IgD-negative memory B cell (primary cell): Measurements from ENCODE around the gene NPHS1. TPM values are rescaled to one million over a fixed set of nuclear protein-coding genes. Genes with fewer than 3 reads are reported as not detected.
"Not testable (repeated sequence)": the region's sequence is repeated elsewhere in the genome, so short reads cannot be mapped to it uniquely, and the experiment has no call there.

Experiments used
- H3K27ac Mint-ChIP-seq, 3 donors: one replicate each; pipeline ENCODE4 v1.8.0; 2020 to 2022; ENCODE audit warnings: mild to moderate bottlenecking in 3 of 3, mixed read lengths in 3 of 3, moderate library complexity in 1 of 3
- H3K27me3 Mint-ChIP-seq: one replicate; pipeline ENCODE4 v1.8.0; 2021; ENCODE audit warnings: mixed read lengths
- H3K36me3 Mint-ChIP-seq: one replicate; pipeline ENCODE4 v1.8.0; 2020; ENCODE audit warnings: mild to moderate bottlenecking, mixed read lengths
- H3K4me1 Mint-ChIP-seq, 3 donors: one replicate each; pipeline ENCODE4 v1.8.0; 2020 to 2022; ENCODE audit warnings: mixed read lengths in 3 of 3, mild to moderate bottlenecking in 1 of 3
- H3K4me3 Mint-ChIP-seq, 4 donors: one replicate each; pipeline ENCODE4 v1.8.0; 2020 to 2022; ENCODE audit warnings: mild to moderate bottlenecking in 4 of 4, mixed read lengths in 4 of 4, moderate library complexity in 3 of 4
- H3K9me3 Mint-ChIP-seq, 3 donors: one replicate each; pipeline ENCODE4 v1.8.0; 2020 to 2021; ENCODE audit warnings: mixed read lengths in 3 of 3, mild to moderate bottlenecking in 1 of 3
- polyA plus RNA-seq: library from polyadenylated mRNA; unstranded; fragments of 300-500 nt; fragmentation: Illumina TruSeq; gene quantifications from one replicate; pipeline ENCODE4 v1.2.3, GENCODE V29; 2021

Gene NPHS1, protein sequence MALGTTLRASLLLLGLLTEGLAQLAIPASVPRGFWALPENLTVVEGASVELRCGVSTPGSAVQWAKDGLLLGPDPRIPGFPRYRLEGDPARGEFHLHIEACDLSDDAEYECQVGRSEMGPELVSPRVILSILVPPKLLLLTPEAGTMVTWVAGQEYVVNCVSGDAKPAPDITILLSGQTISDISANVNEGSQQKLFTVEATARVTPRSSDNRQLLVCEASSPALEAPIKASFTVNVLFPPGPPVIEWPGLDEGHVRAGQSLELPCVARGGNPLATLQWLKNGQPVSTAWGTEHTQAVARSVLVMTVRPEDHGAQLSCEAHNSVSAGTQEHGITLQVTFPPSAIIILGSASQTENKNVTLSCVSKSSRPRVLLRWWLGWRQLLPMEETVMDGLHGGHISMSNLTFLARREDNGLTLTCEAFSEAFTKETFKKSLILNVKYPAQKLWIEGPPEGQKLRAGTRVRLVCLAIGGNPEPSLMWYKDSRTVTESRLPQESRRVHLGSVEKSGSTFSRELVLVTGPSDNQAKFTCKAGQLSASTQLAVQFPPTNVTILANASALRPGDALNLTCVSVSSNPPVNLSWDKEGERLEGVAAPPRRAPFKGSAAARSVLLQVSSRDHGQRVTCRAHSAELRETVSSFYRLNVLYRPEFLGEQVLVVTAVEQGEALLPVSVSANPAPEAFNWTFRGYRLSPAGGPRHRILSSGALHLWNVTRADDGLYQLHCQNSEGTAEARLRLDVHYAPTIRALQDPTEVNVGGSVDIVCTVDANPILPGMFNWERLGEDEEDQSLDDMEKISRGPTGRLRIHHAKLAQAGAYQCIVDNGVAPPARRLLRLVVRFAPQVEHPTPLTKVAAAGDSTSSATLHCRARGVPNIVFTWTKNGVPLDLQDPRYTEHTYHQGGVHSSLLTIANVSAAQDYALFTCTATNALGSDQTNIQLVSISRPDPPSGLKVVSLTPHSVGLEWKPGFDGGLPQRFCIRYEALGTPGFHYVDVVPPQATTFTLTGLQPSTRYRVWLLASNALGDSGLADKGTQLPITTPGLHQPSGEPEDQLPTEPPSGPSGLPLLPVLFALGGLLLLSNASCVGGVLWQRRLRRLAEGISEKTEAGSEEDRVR (N-terminal part only)
- polyA plus RNA-seq: not detected

DNA sequence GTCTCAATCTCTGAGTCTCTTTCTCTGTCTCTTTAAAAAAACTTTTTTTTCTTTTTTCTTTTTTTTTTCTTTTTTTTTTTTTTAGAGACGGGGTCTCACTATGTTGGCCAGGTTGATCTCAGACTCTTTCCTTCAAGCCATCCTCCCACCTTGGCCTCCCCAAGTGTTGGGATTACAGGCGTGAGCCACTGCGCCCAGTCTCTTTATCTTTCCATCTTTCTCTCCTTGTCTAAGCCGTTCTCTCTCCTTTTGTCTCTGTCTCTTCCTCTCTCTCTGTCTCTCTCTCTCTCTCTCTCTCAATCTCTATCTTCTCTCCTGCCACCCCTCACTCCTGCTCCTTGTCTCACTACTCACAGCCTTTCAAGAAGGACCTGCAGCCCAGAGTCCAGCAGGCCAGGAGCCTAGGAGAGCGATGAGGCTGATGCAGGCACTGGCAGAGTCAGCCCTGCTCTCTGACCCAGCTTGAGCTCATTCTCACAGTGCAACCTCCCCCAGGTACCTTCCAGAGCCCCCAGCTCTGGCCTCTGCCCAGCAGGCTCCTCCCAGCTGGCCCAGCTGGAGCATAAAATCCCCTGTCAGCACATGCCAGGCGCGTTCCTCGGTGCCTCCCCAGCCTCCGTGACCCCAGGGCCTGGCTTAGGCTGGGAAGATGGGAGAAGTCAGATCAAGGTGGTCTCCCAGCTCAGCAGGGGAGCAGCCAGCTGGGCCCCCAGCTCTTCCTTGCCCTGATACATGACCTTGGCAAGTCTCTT lies at the start of gene NPHS1:
NPHS1 (minus strand) TSS at position 476 of the 752 bp plus-strand sequence. CDS start 667 bp downstream, outside the sequence.
- peaks cover 34% of the 10 kb centered on the region for H3K27me3 Mint-ChIP-seq
- H3K36me3 Mint-ChIP-seq: no peaks in the 10 kb centered on the region
- H3K9me3 Mint-ChIP-seq: peaks cover 0 to 3% (median 0%) of the 10 kb centered on the region in 3 donors
- peak within 1 kb of the TSS in 1 of 3 donors; percentile 31 for H3K27ac Mint-ChIP-seq
- H3K4me3 Mint-ChIP-seq: no peak within 1 kb of the TSS
- H3K4me1 Mint-ChIP-seq: peaks cover 0 to 4% (median 3%) of the 10 kb centered on the region in 3 donors

DNA sequence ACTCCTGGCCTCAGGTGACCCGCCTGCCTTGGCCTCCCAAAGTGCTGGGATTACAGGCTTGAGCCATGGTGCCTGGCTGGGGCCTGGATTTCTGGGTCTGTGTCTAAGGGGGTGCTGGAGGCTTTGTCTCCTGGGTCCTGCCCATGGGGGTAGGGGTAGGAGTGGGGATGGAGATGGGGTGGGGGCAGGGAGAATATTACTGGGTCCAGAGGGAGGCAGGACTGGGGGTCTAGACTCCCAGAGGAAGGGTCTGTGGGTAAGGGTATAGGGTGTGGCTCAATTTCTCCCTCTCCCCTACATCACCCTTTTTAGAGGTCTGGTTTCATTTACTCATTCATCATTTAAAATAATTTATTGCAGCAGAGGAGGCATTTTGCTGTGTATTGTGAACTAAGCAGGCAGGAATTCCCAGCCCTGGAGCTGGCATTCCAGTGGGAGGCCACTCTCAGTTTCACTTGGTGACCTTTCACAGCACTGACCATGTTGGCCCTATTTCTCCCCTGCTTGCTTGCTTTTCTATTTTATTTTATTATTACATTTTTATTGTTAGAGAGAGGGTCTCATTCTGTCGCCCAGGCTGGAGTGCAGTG lies 48.8 kb upstream of the NPHS1 start:
- Mint-ChIP-seq H3K27me3 (no peaks in the 10 kb centered on the region), H3K27ac (peak overlapping the region; percentile 96 to 99 (median 99)), H3K4me3 (peak overlapping the region; percentile 93 to 99 (median 98)), H3K4me1 (peaks cover 34 to 47% (median 37%) of the 10 kb centered on the region in 3 donors), H3K9me3 (no peaks in the 10 kb centered on the region), H3K36me3 (peaks cover 2% of the 10 kb centered on the region)

DNA sequence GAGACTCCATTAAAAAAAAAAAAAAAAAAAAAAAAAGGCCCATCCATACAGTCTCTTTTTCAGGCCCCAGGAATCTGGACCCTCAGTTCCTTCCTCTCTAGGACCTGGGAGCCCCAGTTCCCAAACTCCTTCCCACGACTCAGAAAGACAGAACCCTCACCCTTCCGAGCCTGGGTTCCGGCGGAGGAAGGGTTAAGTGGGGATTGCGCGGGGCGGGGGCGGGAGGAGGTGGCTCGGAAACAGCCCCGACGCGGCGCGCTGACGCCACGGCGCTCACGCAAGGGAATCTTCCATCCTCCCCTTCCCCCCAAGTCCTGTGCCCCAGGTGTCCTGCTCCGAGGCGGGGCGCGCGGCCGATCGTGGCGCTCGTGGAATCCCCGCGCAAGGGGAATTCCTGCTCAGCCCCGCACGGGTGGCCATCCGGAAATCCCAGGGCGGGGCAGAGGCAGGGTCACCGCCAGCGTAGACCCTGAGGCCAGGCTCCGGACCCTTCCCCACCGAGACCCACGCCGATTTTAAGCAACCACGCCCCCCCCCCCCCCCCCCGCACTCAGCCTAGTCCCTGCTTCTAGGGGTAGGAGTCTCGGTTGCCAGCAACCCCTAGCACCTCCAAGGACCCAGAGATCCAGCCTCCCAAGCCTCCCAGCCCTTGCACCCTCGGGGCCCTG lies 47.4 kb upstream of the NPHS1 start:
- Mint-ChIP-seq H3K27me3 (no peaks in the 10 kb centered on the region), H3K4me3 (peak overlapping the region; percentile 93 to 99 (median 98)), H3K4me1 (peaks cover 32 to 42% (median 35%) of the 10 kb centered on the region in 3 donors), H3K36me3 (peaks cover 2% of the 10 kb centered on the region), H3K9me3 (no peaks in the 10 kb centered on the region), H3K27ac (peak overlapping the region; percentile 96 to 99 (median 99))

DNA sequence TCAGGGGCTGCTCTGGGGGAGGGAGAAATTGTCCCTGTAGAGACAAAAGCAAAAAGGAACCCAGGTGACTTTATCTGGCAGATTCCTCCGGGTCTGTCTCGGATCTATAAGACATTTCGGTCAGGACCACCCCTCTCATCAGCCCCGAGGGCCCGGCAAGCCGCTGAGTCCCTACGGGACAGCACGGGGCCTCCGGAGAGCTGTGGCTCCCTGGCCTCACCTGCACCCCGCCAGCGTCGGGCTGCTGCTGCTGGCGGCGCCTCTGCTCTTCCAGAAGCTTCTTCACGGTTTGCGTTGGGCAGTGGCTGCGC lies 46.1 kb upstream of the NPHS1 start:
- Mint-ChIP-seq H3K4me3 (peak overlapping the region; percentile 93 to 99 (median 98)), H3K27ac (peak overlapping the region; percentile 96 to 99 (median 99)), H3K36me3 (peaks cover 2% of the 10 kb centered on the region), H3K9me3 (no peaks in the 10 kb centered on the region), H3K27me3 (no peaks in the 10 kb centered on the region), H3K4me1 (peaks cover 24 to 32% (median 28%) of the 10 kb centered on the region in 3 donors)

DNA sequence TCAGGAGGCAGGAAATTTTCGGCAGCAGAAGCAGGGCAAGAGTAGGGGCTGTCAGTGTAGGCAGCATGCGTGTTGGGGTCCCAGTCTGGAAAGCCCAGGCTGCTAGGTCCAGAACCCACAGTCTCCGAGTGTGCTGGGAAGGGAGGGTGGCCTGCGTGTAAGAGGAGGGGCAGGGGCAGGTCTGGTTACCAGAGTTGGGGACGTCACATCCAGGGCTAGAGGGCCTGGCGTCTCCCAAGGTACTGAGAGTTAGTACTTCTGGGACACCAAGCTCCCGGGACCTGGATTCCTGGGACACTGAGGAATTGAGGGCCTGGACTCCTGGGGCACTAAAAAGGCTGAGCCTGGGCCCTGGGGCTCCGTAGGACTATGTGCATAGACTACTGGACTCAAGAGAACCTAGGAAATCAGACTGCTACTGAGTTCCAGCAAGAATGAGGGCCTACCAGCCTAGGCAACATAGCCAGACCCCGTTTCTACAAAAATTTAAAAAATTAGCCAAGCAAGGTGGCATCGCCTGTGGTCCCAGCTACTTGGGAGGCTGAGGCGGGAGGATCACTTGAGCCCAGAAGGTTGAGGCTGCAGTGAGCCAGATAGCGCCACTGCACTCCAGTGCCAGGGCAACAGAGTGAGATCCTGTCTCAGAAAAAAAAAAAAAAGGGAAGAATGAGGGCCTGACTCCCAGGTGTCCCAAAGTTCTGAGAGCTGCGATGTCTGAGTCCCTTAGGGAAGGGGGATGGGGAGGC lies 45.6 kb upstream of the NPHS1 start:
- H3K4me1 Mint-ChIP-seq: peaks cover 21 to 26% (median 23%) of the 10 kb centered on the region in 3 donors
- H3K27ac Mint-ChIP-seq: peak overlapping the region; percentile 96 to 99 (median 99)
- peaks cover 4% of the 10 kb centered on the region for H3K36me3 Mint-ChIP-seq
- peak overlapping the region; percentile 93 to 99 (median 98) for H3K4me3 Mint-ChIP-seq
- H3K27me3 Mint-ChIP-seq: no peaks in the 10 kb centered on the region
- H3K9me3 Mint-ChIP-seq: no peaks in the 10 kb centered on the region

DNA sequence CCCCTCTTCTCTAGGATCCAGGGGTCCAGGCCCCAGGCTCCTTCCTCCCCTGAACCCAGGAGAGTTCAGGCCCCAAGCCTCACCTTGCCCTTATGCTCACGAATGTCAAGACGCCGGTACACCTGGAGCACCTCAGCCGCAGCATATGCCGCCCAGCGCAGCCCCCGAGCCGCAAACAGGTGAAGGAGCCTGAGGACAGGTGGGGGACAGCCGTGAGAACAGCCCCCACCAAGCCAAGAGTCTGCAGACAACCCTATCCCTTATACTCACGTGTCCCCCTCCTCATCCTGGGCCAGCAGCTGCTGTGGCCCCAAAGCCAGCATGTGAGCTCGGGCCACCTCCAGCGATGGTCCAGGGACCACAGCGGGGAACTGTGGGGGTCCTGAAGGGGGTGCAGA lies 44.3 kb upstream of the NPHS1 start:
- peaks cover 12 to 14% (median 13%) of the 10 kb centered on the region in 3 donors for H3K4me1 Mint-ChIP-seq
- peaks cover 4% of the 10 kb centered on the region for H3K36me3 Mint-ChIP-seq
- no peaks in the 10 kb centered on the region for H3K27me3 Mint-ChIP-seq
- H3K9me3 Mint-ChIP-seq: no peaks in the 10 kb centered on the region
- H3K27ac Mint-ChIP-seq: peak overlapping the region in 2 of 3 donors; percentile 47 to 96
- peak overlapping the region in 2 of 4 donors; percentile 67 to 76 for H3K4me3 Mint-ChIP-seq

DNA sequence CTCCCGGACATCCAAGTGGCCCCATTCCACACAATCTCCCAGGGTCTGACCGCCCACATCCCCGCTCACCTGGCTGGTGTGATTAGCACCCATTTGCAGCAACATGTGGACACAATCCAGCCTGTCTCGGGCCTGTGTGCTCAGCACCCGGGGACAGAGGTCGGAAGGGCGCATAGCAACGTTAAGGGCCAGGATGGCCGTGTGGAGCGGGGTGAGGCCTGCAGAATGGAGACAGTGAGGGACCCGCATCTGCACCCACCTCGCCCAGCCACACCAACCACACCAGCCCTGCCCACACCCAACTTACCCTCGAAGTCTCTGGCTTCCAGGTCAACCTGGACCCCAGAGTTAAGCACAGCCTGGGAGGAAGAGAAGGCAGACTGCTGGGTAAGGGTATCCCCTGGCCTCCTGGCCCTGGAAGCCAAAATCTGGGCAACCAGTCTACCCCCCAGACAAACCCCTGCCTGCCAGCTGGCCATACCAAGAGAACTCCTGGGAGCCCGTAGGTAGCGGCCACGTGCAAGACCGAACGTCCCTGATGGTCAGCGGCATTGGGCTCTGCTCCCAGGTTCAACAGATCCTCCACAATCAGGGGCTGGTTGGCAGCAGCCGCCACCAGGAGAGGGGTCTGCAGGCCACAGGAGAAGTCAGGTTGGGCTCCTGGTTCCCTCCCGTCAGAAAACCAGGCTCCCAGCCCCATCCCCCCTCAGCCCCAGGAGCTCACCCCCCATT lies 43.8 kb upstream of the NPHS1 start:
- peaks cover 12 to 14% (median 12%) of the 10 kb centered on the region in 3 donors for H3K4me1 Mint-ChIP-seq
- no peaks in the 10 kb centered on the region for H3K9me3 Mint-ChIP-seq
- H3K27ac Mint-ChIP-seq: peak overlapping the region; percentile 73 to 96 (median 91)
- peak overlapping the region in 2 of 4 donors; percentile 74 to 76 for H3K4me3 Mint-ChIP-seq
- no peaks in the 10 kb centered on the region for H3K27me3 Mint-ChIP-seq
- peaks cover 4% of the 10 kb centered on the region for H3K36me3 Mint-ChIP-seq

DNA sequence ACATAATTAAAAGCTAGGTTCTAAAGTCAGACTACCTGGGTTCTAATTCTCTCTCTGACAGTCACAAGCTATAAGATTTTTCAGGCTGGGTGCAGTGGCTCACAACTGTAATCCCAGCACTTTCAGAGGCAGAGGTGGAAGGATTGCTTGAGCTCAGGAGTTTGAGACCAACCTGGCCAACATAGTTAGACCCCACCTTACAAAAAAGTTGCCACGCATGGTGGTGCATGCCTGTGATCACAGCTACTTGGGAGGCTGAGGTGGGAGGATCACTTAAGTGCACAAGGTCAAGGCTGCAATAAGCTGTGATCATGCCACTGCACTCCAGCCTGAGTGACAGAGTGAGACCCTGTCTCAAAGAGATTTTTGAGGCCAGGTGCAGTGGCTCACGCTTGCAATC lies 42.0 kb upstream of the NPHS1 start:
- Mint-ChIP-seq H3K4me3 (peak overlapping the region in 2 of 4 donors; percentile 39 to 76), H3K27me3 (no peaks in the 10 kb centered on the region), H3K27ac (peak overlapping the region in 2 of 3 donors; percentile 80 to 96), H3K36me3 (peaks cover 11% of the 10 kb centered on the region), H3K9me3 (no peaks in the 10 kb centered on the region), H3K4me1 (peaks cover 10 to 12% (median 11%) of the 10 kb centered on the region in 3 donors)

DNA sequence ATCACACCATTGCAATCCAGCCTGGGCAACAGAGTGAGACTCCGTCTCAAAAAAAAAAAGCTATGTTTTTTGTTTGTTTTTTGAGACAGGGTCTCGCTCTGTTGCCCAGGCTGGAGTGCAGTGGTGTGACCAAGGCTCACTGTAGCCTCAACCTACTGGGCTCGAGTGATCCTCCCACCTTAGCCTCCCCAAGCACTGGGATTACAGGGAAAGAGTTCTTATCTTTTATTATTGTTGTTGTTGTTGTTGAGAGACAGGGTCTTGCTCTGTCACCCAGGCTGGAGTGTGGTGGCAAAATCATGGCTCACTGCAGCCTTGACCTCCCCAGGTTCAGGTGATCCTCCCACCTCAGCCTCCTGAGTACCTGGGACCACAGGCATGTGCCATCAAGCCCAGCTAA lies 39.5 kb upstream of the NPHS1 start:
- H3K9me3 Mint-ChIP-seq, H3K27me3 Mint-ChIP-seq, H3K4me1 Mint-ChIP-seq, H3K4me3 Mint-ChIP-seq: not testable (repeated sequence)
- Mint-ChIP-seq H3K27ac (peak overlapping the region in 2 of 3 donors; percentile 57 to 59), H3K36me3 (peaks cover 24% of the 10 kb centered on the region)

DNA sequence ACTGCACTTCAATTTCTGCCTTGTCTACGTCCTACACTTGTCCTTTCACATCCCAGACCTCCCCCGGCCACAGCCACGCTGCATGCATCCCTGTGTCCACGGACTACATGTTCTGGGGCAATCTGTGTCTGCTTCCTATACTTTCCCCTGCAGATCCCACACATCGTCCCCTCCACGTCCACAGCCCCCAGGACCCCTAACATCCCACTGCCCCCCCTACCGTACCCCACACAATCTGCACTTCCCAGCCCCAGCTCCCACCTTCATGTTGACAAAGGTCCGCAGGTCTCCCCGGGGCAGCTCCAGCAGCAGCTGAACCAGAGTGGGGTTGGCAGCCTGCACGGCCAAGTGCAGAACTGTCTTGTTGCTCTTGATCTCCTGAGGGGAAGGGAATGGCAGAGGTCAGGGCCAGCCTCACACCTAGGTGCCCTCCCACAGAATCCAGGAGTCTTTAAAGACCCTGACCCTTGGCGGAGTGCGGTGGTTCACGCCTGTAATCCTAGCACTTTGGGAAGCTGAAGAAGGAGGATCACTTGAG lies 37.9 kb upstream of the NPHS1 start:
- peaks cover 27% of the 10 kb centered on the region for H3K36me3 Mint-ChIP-seq
- peak overlapping the region in 1 of 4 donors; percentile 51 for H3K4me3 Mint-ChIP-seq
- peaks cover 4 to 5% (median 5%) of the 10 kb centered on the region in 3 donors for H3K4me1 Mint-ChIP-seq
- H3K27ac Mint-ChIP-seq: peak overlapping the region in 1 of 3 donors; percentile 57
- H3K9me3 Mint-ChIP-seq: no peaks in the 10 kb centered on the region
- no peaks in the 10 kb centered on the region for H3K27me3 Mint-ChIP-seq

DNA sequence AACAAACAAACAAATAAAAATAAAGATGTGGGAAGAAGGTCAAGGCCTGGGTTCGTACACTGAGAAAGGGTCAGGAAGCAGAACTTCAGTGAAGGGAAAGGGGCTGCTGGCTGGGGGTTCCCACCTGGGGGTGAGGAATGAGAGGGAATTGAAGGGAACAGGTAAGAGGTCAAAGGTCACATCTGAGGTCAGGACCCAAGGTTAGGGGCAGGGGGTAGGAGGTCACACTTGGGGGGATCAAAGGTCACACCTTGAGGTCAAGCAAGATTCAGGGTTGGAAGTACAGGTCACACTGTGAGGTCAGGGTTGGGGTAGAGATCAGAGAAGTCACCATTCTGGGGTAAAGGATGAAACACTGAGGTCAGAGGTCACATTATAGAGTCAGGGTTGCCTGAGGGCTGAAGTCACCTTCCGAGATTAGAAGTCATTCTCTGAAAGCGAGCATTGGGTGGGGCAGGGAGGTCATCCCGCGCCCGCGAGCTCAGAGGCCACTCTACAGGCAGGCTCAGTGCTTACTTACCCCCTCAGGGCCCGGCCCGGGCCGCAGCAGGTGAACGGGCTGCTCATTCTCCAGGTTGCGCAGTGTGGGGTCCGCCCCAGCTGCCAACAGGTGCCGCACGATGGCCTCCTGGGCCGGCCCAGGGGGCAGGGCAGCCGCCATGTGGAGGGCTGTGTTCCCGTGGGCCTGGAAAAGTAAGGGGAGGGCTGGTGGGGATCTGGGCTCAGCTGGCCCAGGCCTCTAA lies 37.2 kb upstream of the NPHS1 start:
- no peaks in the 10 kb centered on the region for H3K9me3 Mint-ChIP-seq
- H3K27me3 Mint-ChIP-seq: no peaks in the 10 kb centered on the region
- H3K36me3 Mint-ChIP-seq: peaks cover 27% of the 10 kb centered on the region
- peaks cover 5 to 8% (median 5%) of the 10 kb centered on the region in 3 donors for H3K4me1 Mint-ChIP-seq
- H3K27ac Mint-ChIP-seq: peak overlapping the region in 2 of 3 donors; percentile 57 to 89
- no peak overlapping the region for H3K4me3 Mint-ChIP-seq
